ENCODE data around the gene COX8A.

GRCh38 chr11:63979426-63979825 lies 5.0 kb downstream of the COX8A start:
- TF ChIP-seq CTCF (IDR thresholded peaks at IDR 0.05) (no peak), POLR2A (IDR thresholded peaks at IDR 0.05) (no peak), EP300 (IDR thresholded peaks at IDR 0.05) (no peak)

Data from sigmoid colon (tissue), 4 donors.